HepG2 (cell line): ENCODE results near the gene TNNI2. TPM values are rescaled to one million over a fixed set of nuclear protein-coding genes. Genes with fewer than 3 reads are reported as not detected.

Experiments used
- BCL3 ChIP-seq: sonication (generic); formaldehyde crosslinking; IDR thresholded peaks from 2 replicates; pipeline ENCODE4 v1.5.1; 2020; ENCODE audit warnings: mild to moderate bottlenecking, missing genetic modification reagents, moderate library complexity
- HOXA3 ChIP-seq: sonication (generic); formaldehyde crosslinking; IDR thresholded peaks from 2 replicates; pipeline ENCODE4 v1.5.0; 2020; ENCODE audit warnings: missing genetic modification reagents
- MNT ChIP-seq: fragments of 450-650 bp; IDR thresholded peaks from 2 replicates; pipeline ENCODE4 v1.6.1; 2016
- MXD4 ChIP-seq: IDR thresholded peaks from 2 replicates; pipeline ENCODE4 v1.6.1; 2016; ENCODE audit warnings: mild to moderate bottlenecking, missing biosample characterization, missing genetic modification reagents
- NFYC ChIP-seq: IDR thresholded peaks from 2 replicates; pipeline ENCODE4 v1.6.1; 2016; ENCODE audit warnings: missing genetic modification reagents, missing compliant biosample characterization
- NR2F2 ChIP-seq: IDR thresholded peaks from 2 replicates; pipeline ENCODE4 v1.6.1; 2012; ENCODE audit warnings: low read depth, inconsistent platforms, borderline replicate concordance
- PHF21A ChIP-seq: sonication (generic); formaldehyde crosslinking; IDR thresholded peaks from 2 replicates; pipeline ENCODE4 v1.5.0; 2020; ENCODE audit warnings: mild to moderate bottlenecking, missing genetic modification reagents
- RXRA ChIP-seq: sonication (generic); formaldehyde crosslinking; IDR thresholded peaks from 2 replicates; pipeline ENCODE4 v1.5.1; 2020; ENCODE audit warnings: missing genetic modification reagents
- TFAP4 ChIP-seq: sonication (generic); IDR thresholded peaks from 2 replicates; pipeline ENCODE4 v1.6.1; 2016; ENCODE audit warnings: low read depth, borderline replicate concordance
- ZBED4 ChIP-seq: sonication (generic); formaldehyde crosslinking; IDR thresholded peaks from 2 replicates; pipeline ENCODE4 v1.4.0; 2020; ENCODE audit warnings: missing genetic modification reagents, borderline replicate concordance
- ZBTB7A ChIP-seq: sonication (generic); formaldehyde crosslinking; IDR thresholded peaks from 2 replicates; pipeline ENCODE4 v1.8.0; 2022; ENCODE audit warnings: mild to moderate bottlenecking, missing genetic modification reagents
- ZNF205 ChIP-seq: IDR thresholded peaks from 2 replicates; pipeline ENCODE4 v1.6.1; 2018; ENCODE audit warnings: missing biosample characterization, missing genetic modification reagents
- ZNF282 ChIP-seq: fragments of 450-650 bp; IDR thresholded peaks from 2 replicates; pipeline ENCODE4 v1.6.1; 2018; ENCODE audit not compliant: partially characterized antibody
- ZNF367 ChIP-seq: sonication (generic); formaldehyde crosslinking; IDR thresholded peaks from 2 replicates; pipeline ENCODE4 v1.4.0; 2020; ENCODE audit warnings: missing genetic modification reagents, borderline replicate concordance
- ZNF44 ChIP-seq: sonication (generic); formaldehyde crosslinking; IDR thresholded peaks from 2 replicates; pipeline ENCODE4 v1.5.1; 2020; ENCODE audit warnings: mild to moderate bottlenecking, missing genetic modification reagents
- ZNF670 ChIP-seq: sonication (generic); formaldehyde crosslinking; IDR thresholded peaks from 2 replicates; pipeline ENCODE4 v1.8.0; 2022; ENCODE audit warnings: mild to moderate bottlenecking, missing genetic modification reagents, borderline replicate concordance
- ZNF691 ChIP-seq: sonication (generic); formaldehyde crosslinking; IDR thresholded peaks from 2 replicates; pipeline ENCODE4 v1.4.0; 2020; ENCODE audit warnings: missing genetic modification reagents, low read depth, mild to moderate bottlenecking, borderline replicate concordance
- ZNF724P ChIP-seq: sonication (generic); formaldehyde crosslinking; IDR thresholded peaks from 2 replicates; pipeline ENCODE4 v1.8.0; 2022; ENCODE audit warnings: missing genetic modification reagents, borderline replicate concordance
- polyA plus RNA-seq, 8 experiments: library from polyadenylated mRNA; depleted of rRNA in 3 of 8; stranded (reverse) in 7 of 8; unstranded in 1 of 8; fragments of >200 nt; fragmentation: Illumina TruSeq in 4 of 8; extraction: Trizol in 4 of 8; gene quantifications; 2 replicates each; pipeline versions ENCODE4 v1.2.1 to v1.2.3, GENCODE V29; 2011 to 2016; ENCODE audit warnings: low read depth in 4 of 8, missing spikeins in 1 of 8, mixed read lengths in 1 of 8; ENCODE audit not compliant: insufficient read depth in 1 of 8
- total RNA-seq, 5 experiments: library from RNA; depleted of rRNA; stranded (reverse); fragments of >200 nt; fragmentation: Illumina TruSeq; extraction: Trizol; gene quantifications; 2 replicates each; pipeline ENCODE4 v1.2.3, GENCODE V29; 2016; ENCODE audit warnings: low read depth in 1 of 5

TNNI2 gene
- total and polyA plus RNA-seq, 2 of the 13 experiments (the other 11 are each of a cell fraction or from before 2014, with no cell fraction given), result 7.2 to 12.0 TPM

- TF ChIP-seq ZBED4 (CRISPR knock-in tag) (peak; percentile 70; the same call in 1 of the 2 replicates), ZNF691 (CRISPR knock-in tag) (peak; percentile 50; the same call in 1 of the 2 replicates), NFYC (CRISPR knock-in tag) (no peak; the same call in 1 of the 2 replicates), ZNF44 (CRISPR knock-in tag) (peak; percentile 86; the same call in 1 of the 2 replicates), TFAP4 (peak; percentile 75; the same call in 1 of the 2 replicates), ZNF367 (no peak), HOXA3 (peak; percentile 73; the same call in 1 of the 2 replicates), MNT (no peak), ZNF205 (CRISPR knock-in tag) (peak; percentile 76), ZNF724P (CRISPR knock-in tag) (peak; percentile 92; the same call in 1 of the 2 replicates), PHF21A (CRISPR knock-in tag) (peak; percentile 96), MXD4 (CRISPR knock-in tag) (peak; percentile 74; the same call in 1 of the 2 replicates), ZNF670 (CRISPR knock-in tag) (peak; percentile 61; the same call in 1 of the 2 replicates), NR2F2 (peak; percentile 30; the same call in 1 of the 2 replicates), RXRA (peak; percentile 90), BCL3 (peak; percentile 78; the same call in 1 of the 2 replicates), ZNF282 (no peak), ZBTB7A (peak; percentile 87)
Measured at GRCh38 chr11:1830322-1831223, 8.2 kb upstream of the TNNI2 start (continued).
